GM18907 (cell line): ENCODE results near the gene TFDP2.
"Not testable (repeated sequence)": the region's sequence is repeated elsewhere in the genome, so short reads cannot be mapped to it uniquely, and the experiment has no call there.

Experiments
- ATAC-seq: cut with Tn5 transposase; IDR thresholded peaks from one replicate; pipeline ENCODE4 v1.9.1; 2021; ENCODE audit warnings: mild to moderate bottlenecking, moderate library complexity; ENCODE audit not compliant: unreplicated experiment

TFDP2 gene

GRCh38 chr3:142077155-142077858 lies 72.0 kb downstream of the TFDP2 start:
- no peak for ATAC-seq

DNA sequence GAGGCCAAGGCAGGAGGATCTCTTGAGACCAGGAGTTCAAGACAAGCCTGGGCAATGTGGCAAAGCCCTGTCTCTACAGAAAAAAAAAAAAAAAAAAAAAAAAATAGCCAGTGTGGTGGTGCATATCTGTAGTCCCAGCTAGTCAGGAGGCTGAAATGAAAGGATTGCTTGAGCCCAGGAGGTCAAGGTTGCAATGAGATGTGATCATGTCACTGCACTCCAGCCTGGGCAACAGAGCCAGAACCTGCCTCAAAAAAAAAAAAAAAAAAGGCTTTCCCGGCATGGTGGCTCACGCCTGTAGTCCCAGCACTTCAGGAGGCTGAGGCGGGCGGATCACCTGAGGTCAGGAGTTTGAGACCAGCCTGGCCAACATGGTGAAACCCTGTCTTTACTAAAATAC lies 73.7 kb downstream of the TFDP2 start:
- ATAC-seq, result not testable (repeated sequence)

- no peak for ATAC-seq
Measured at GRCh38 chr3:142072816-142073215, 76.5 kb downstream of the TFDP2 start.

DNA sequence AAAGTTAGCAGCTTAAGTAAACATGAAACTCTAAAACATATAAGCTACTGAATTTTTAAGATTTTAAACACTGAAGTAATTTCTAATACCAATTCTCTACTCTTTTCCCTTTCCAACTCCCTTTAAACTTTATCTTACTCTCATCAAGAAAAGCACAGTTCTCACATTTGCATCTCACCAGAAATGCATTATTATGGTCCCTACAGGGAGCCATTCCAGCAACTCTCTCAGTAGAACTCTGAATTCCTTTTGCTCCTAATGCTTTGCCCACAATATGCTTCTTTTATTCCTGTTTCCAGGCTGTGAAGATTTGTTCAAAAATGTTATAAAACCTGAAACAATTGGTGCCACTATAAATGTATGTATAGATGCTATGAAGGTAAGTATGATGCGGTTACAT lies 83.4 kb downstream of the TFDP2 start:
- no peak for ATAC-seq

DNA sequence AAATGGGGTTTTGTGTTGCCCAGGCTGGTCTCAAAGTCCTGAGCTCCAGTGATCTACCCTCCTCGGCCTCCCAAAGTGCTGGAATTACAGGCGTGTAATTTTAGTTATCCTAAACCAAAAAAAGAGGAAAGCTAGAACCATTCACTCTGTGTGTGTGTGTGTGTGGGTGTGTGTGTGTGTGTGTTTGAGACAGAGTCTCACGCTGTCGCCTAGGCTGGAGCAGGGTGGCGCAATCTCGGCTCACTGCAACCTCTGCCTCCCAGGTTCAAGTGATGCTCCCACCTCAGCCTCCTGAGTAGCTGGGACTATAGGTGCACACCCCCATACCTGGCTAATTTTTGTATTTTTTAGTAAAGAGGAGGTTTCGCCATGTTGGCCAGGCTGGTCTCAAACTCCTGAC lies 84.0 kb downstream of the TFDP2 start:
- no peak for ATAC-seq

GRCh38 chr3:142064454-142064853 lies 84.9 kb downstream of the TFDP2 start:
- no peak for ATAC-seq

GRCh38 chr3:142057331-142057725 lies 92.0 kb downstream of the TFDP2 start:
- ATAC-seq, result no peak

GRCh38 chr3:142056656-142057330 lies 92.6 kb downstream of the TFDP2 start:
- no peak for ATAC-seq

- no peak for ATAC-seq
Measured at GRCh38 chr3:142053835-142054234, 95.5 kb downstream of the TFDP2 start.

GRCh38 chr3:142053244-142053643 lies 96.1 kb downstream of the TFDP2 start:
- no peak for ATAC-seq

- ATAC-seq, result no peak
Measured at GRCh38 chr3:142051351-142051750, 98.0 kb downstream of the TFDP2 start.

DNA sequence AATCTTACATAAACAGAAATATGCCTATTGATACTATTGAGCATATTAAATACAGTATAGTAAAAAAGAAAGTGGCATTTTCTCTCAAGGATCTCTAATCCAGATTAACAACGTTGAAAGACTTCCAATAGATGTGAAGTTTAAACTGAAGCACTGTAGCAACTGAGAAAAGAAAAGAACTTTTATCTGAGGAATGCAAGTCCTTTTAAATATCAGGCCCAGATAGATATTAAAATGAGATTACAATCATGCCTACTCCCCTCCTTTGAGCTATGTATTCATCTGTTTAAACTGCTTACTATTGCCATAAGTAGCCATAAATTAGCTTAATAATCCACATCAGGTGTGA lies 102.3 kb downstream of the TFDP2 start:
- no peak for ATAC-seq

DNA sequence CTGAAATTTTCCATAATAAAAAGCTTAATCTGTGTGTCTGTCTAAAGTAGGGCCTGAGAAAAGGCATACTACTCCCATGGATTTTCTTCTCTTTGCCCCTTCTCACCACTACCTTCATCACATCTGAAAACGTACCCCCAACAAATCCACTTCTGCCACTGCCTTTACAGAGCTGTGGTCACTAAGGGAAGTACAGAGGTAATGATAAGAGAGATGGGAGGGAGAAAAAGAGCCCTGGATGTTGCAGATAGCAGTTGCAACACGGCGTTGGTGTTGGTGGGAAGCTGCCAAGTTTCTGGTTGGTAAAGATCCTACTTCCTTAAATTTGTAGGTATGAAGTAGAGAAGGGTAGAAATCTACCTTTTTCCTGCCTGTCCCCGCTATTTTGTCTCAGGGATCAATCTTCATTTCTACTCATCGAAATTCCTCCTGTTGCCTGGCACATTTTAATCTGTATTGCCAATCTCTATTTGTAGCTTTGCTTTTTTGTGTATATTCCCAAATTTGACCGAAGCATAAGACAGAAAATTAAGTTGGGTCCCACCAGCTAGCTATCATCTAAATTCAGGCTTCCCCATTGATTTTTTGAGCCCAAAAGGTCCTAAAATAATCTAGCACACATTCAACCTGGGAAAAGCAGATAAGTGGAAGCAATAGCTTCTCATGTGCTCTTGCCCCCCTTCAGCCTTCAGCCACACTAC lies 102.9 kb downstream of the TFDP2 start:
- no peak for ATAC-seq

DNA sequence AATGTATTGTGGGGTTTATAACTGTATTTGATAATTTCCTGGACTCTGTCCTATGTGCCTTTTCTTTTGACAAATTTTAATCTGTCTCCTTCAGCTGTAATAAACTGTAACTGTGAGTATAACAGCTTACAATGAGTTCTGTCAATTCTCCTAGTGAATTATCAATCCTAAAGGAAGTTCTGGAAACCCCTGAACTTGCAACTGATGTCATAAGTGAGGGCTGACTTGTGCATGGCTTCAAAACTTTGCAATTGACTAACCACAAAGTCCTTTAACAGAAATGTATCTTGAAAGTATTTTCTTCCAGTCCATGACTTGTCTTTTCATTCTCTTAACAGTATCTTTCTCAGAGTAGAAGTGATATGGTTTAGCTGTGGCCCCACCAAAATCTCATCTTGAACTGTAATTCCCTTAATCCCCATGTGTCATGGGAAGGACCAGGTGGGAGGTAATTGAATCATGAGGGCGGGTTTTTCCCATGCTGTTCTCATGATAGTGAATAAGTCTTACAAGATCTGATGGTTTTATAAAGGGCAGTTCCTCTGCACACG lies 108.3 kb downstream of the TFDP2 start:
- peak; percentile 84 for ATAC-seq

GRCh38 chr3:142035308-142035922 lies 113.9 kb downstream of the TFDP2 start:
- ATAC-seq, result no peak

DNA sequence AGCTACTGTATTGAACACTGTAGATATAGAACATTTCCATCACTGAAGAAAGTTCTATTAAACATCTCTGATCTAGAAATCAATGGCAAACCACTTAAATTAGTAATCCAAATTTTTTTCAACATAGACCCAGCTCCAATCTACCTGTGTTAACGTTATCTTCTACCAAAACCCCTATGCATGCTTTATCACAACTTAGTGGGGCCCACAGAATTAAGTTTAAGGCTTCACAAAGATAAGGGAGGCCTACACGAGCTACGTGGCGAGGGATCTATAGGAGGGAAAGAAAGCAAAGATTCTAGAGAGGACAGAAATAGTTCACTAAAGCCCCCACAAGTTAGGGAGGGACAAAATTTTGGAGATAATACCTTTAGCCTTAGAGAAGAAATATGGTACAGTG lies 116.1 kb downstream of the TFDP2 start:
- no peak for ATAC-seq

DNA sequence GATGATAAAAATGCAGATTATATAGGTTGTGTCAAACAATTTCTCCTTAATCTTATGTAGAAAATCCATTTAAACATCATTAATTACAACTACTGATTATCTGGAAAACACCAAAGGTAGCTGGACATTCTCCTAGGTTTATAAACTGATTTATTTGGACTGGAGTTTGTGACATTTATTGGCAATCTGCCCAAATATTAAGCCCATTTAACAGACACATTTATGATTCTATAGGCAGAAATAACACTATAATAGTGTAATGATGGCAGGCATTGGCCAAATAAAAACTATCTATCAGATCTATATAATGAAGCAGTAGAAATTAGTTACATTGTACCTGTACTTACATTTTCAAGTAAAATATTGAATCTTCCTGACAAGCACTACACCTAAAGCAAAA lies 117.8 kb downstream of the TFDP2 start:
- ATAC-seq, result no peak

DNA sequence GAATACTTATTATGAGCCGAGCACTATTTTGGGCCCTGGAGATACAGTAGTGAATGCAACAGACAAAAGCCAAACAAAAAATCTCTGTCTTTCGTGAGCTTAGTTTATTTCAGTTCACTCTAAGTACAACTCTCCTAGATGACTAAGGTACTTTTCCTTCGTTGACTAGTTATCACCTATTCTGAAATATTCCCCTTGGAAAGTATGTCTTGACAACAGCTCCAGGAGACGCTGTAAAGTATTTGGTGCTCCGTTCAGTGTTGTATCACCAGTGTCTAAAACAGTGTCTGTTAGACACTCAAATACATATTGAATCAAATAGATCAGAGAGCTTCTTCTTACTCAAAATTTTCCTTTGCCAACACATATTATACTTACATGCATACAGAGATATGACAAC lies 119.6 kb downstream of the TFDP2 start:
- ATAC-seq, result no peak

DNA sequence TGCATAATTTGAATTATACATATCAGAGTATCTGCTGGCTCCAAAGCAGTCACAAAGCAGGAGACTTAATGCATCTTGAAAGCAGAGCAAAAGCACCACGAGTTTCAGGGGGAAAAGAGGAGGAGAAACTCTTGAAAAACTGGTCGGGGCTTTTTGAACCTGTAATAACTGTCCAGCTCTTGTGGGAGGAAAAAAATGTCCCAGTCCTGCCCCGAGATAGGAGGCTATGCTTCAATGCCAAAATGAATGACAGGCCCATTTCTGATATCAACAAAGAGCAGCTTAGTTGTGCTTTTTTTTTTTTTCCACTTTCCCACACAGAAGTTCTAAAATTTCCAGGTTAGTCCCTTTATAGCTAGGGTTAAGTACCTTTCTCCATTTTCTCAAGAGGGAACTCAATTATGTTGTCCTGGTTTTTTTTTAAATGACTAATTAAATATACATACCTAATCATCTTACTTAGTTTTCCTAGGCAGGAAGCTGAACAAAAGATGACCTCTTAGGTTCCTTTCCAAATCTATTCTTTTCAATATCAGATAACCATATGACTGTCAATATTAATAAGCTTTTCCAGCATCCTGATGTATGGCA lies 120.2 kb downstream of the TFDP2 start:
- ATAC-seq, result no peak

GRCh38 chr3:142028243-142028777 lies 121.0 kb downstream of the TFDP2 start:
- peak; percentile 58 for ATAC-seq

GRCh38 chr3:142027735-142028134 lies 121.6 kb downstream of the TFDP2 start:
- peak; percentile 58 for ATAC-seq
